K562 (cell line): ENCODE results near the gene SUSD3. TPM values are rescaled to one million over a fixed set of nuclear protein-coding genes. Genes with fewer than 3 reads are reported as not detected.

Experiments
- CLOCK ChIP-seq: fragments of 250-450 bp; sonication (Bioruptor Pico); IDR thresholded peaks from 2 replicates; pipeline ENCODE4 v1.4.0; 2020; ENCODE audit warnings: mild to moderate bottlenecking, moderate library complexity, borderline replicate concordance
- ELF1 ChIP-seq: fragments of 200-800 bp; sonication (Bioruptor generic); IDR thresholded peaks from 2 replicates; pipeline ENCODE4 v1.6.1; 2016; ENCODE audit warnings: missing genetic modification characterization, missing compliant biosample characterization
- GABPA ChIP-seq: fragments of 200-800 bp; sonication (Bioruptor generic); conservative IDR thresholded peaks from 2 replicates; pipeline ENCODE4 v1.6.1; 2016; ENCODE audit warnings: low read depth, missing genetic modification characterization, missing compliant biosample characterization
- MAFG ChIP-seq: fragments of 450-650 bp; conservative IDR thresholded peaks from 2 replicates; pipeline ENCODE4 v1.6.1; 2016; ENCODE audit warnings: missing genetic modification characterization, missing compliant biosample characterization
- ZNF316 ChIP-seq: fragments of 450-650 bp; IDR thresholded peaks from 2 replicates; pipeline ENCODE4 v1.6.1; 2016
- polyA plus RNA-seq, 8 experiments: library from polyadenylated mRNA; depleted of rRNA in 4 of 8; stranded (reverse) in 5 of 8; unstranded in 3 of 8; fragments of >200 nt; fragmentation: Nextera tagmentation in 2 of 8; fragmentation: Illumina TruSeq in 1 of 8; extraction: Ambion mirVana in 2 of 8; extraction: Trizol in 1 of 8; gene quantifications; 2 replicates each; pipeline versions ENCODE4 v1.2.1 to v1.2.3, GENCODE V29; 2011 to 2014; ENCODE audit warnings: inconsistent platforms in 1 of 8, missing spikeins in 1 of 8
- total RNA-seq, 7 experiments: library from RNA; depleted of rRNA in 6 of 7; stranded (reverse); fragments of >200 nt in 6 of 7; fragmentation: Illumina TruSeq in 2 of 7; extraction: Trizol in 2 of 7; gene quantifications; 2 replicates each; pipeline versions ENCODE4 v1.2.1 to v1.2.3, GENCODE V29; 2011 to 2021; ENCODE audit warnings: low replicate concordance in 1 of 7

The SUSD3 gene
- total and polyA plus RNA-seq, 9 of the 15 experiments (the other 6 are each of a cell fraction or from before 2014, with no cell fraction given) = 1.3 to 21.7 (median 11.4) TPM

DNA sequence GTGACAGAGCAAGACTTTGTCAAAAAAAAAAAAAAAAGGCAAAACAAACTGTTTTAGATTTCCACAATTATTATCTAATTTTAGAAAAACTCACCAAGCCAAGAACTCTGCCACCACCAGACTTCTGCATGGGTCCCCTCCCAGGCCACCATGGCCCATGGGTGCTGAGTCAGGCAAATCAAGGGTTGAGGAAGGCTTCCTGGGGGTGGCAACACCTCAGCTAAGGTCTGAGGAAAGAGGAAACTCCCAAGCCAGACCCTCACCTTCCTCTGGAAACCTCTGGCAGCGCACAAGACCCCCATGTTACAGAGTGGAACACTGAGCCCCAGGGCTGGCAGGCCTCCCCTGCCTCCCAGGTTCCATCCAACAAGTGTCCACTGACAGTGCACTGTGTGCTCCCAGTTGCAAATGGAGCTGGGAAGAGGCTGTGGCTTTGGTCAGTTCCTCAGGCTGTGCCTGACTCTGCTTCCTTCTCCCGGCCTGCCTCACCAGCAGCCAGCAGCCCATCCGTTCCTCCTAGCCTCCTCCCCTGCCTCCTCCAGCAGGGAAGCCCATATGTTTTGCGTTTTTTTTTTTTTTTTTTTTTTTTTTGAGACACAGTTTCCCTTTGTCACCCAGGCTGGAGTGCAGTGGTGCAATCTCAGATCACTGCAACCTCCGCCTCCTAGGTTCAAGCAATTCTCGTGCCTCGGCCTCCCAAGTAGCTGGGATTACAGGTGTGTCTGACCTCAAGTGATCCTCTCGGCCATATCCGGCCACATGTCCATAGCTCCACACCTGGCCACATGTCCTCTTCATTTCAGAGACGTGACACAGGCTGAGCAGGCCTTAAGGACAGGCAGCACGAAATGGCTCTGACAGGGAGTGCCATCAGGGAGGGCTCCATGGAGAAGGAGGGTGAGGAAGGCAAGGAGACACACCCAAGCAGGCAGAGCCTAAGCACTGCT, 3.5 kb upstream of the SUSD3 start (continued):
- TF ChIP-seq CLOCK (CRISPR knock-in tag) (no peak), GABPA (tag) (no peak), ZNF316 (peak; percentile 41; the same call in 1 of the 2 replicates), ELF1 (tag) (no peak), MAFG (tag) (0 out of 2 replicates have a peak, but pooled peaks have one; percentile 12)
